SH-SY5Y (cell line): Measurements from ENCODE around the gene LTK.
A peak's percentile ranks its signal among the peaks of the same experiment; 100 is the strongest.

ENCODE experiments used
- GATA2 ChIP-seq: IDR thresholded peaks from 2 replicates; pipeline ENCODE4 v1.6.1; 2011; ENCODE audit warnings: mild to moderate bottlenecking, low read depth, low read length
- GATA3 ChIP-seq: IDR thresholded peaks from 2 replicates; pipeline ENCODE4 v1.6.1; 2011; ENCODE audit warnings: low read depth, mild to moderate bottlenecking, low read length, moderate library complexity

DNA sequence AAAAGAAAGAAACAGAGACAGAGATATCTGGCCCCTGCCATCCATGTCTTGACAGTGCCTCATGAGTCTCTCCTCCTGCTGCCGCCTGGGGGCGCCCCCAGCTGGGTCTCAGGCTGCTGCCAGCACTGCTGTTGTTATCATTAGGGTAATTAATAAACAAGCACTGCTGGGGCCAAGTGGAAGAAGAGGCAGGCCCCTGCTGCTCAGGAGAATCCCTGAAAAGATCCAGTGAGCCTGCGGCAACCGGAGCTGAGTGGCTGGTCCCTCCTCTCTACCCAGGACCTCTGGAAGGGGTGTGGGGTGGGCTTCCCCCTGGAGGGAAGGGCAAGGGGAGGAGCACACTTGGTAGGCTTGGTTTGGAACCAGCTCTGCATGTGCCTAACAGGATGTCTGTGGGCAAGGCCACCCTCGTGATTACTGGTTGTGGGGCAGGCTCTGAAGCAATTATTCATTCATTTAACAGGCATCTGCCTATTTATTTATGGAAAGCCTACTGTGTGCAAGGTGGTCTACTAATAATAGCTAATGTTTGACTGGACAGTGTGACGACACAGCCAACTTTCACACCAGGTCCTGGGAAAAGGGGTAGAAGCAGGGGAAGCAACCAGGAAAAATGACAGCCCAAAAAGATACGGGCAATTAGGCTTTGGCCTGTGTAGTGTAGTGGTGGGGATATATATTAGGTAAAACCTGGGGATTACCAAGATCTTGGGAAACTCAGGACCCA, 44.2 kb upstream of the LTK start:
- TF ChIP-seq GATA2 (peak; percentile 21; the same call in 1 of the 2 replicates), GATA3 (no peak)
